Naive thymus-derived CD8-positive, alpha-beta T cell (primary cell): ENCODE results near the gene KDSR. TPM values are rescaled to one million over a fixed set of nuclear protein-coding genes. Genes with fewer than 3 reads are reported as not detected.
A peak's percentile ranks its signal among the peaks of the same experiment; 100 is the strongest.

ENCODE experiments used
- ATAC-seq, 2 donors: fragments of 150-1000 bp; cut with Tn5 transposase in 1 of 2; sonication (Bioruptor Pico), chemical (Tn5 transposase) in 1 of 2; 1 replicate in 1 of 2; 2 replicates in 1 of 2; pipeline ENCODE4 v1.10.0; 2021; ENCODE audit warnings: mild to moderate bottlenecking in 2 of 2, moderate library complexity in 2 of 2
- POLR2A ChIA-PET: fragments of 350-600 bp; sonication (Branson Sonifier 250); formaldehyde crosslinking; loops from one replicate; lab custom pipeline; 2021; ENCODE audit warnings: antibody characterized with exemption; lab: Charles Lee
- DNase-seq, 10 donors: peaks; one replicate each; pipeline versions ENCODE4 v3.0.0 to v3.0.0-alpha.2; 2020 to 2022
- H3K27ac Mint-ChIP-seq, 10 donors: one replicate each; pipeline ENCODE4 v1.8.0; 2020 to 2022; ENCODE audit warnings: mild to moderate bottlenecking in 10 of 10, mixed read lengths in 10 of 10, moderate library complexity in 4 of 10, inconsistent platforms in 1 of 10
- H3K27me3 Mint-ChIP-seq, 5 donors: one replicate each; pipeline ENCODE4 v1.8.0; 2021 to 2022; ENCODE audit warnings: mixed read lengths in 5 of 5
- H3K36me3 Mint-ChIP-seq, 3 donors: one replicate each; pipeline ENCODE4 v1.8.0; 2020 to 2022; ENCODE audit warnings: mixed read lengths in 3 of 3, mild to moderate bottlenecking in 2 of 3, inconsistent platforms in 1 of 3
- H3K4me1 Mint-ChIP-seq, 4 donors: one replicate each; pipeline ENCODE4 v1.8.0; 2021 to 2022; ENCODE audit warnings: mixed read lengths in 4 of 4
- H3K4me3 Mint-ChIP-seq, 10 donors: one replicate each; pipeline ENCODE4 v1.8.0; 2020 to 2022; ENCODE audit warnings: mild to moderate bottlenecking in 10 of 10, mixed read lengths in 10 of 10, moderate library complexity in 6 of 10, inconsistent platforms in 1 of 10
- H3K9me3 Mint-ChIP-seq, 9 donors: one replicate each; pipeline ENCODE4 v1.8.0; 2020 to 2022; ENCODE audit warnings: mixed read lengths in 9 of 9, mild to moderate bottlenecking in 3 of 9, inconsistent platforms in 1 of 9, moderate library complexity in 1 of 9
- polyA plus RNA-seq, 3 donors: library from polyadenylated mRNA; unstranded; fragments of 300-500 nt; fragmentation: Illumina TruSeq; gene quantifications; one replicate each; pipeline ENCODE4 v1.2.3, GENCODE V29; 2021
- total RNA-seq, 8 experiments: library from RNA in 2 of 8; stranded (reverse) in 2 of 8; gene quantifications; one replicate each; pipeline ENCODE4 v1.2.3 and lab custom pipeline; 2021 to 2026

Gene KDSR
- total and polyA plus RNA-seq, 5 experiments from 2014 or later, result 49.1 to 66.9 (median 55.9) TPM

GRCh38 chr18:63298400-63299365 is 68.3 kb downstream of the KDSR start:
- Mint-ChIP-seq H3K36me3 (peaks cover 0 to 65% (median 29%) of the 10 kb centered on the region in 3 donors), H3K4me3 (peak overlapping the region in 9 of 10 donors; percentile 22 to 75 (median 69)), H3K27ac (peak overlapping the region; percentile 53 to 96 (median 91)), H3K9me3 (no peaks in the 10 kb centered on the region), H3K27me3 (no peaks in the 10 kb centered on the region), H3K4me1 (peaks cover 38 to 75% (median 67%) of the 10 kb centered on the region in 4 donors)
- ATAC-seq, result peak; percentile 57 to 61
- peak in 4 of 10 donors; percentile 23 to 64 (median 32) for DNase-seq
- POLR2A ChIA-PET, result interaction anchor here (0.8 to 5.5 kb wide), 9 partner anchors 14 to 143 kb away, joined by 3 to 42 read pairs (median 5); partner anchors contain the start of gene BCL2

GRCh38 chr18:63297687-63298399 is 69.2 kb downstream of the KDSR start:
- Mint-ChIP-seq H3K4me1 (peaks cover 40 to 75% (median 59%) of the 10 kb centered on the region in 4 donors), H3K4me3 (peak overlapping the region in 3 of 10 donors; percentile 69 to 75 (median 72)), H3K9me3 (no peaks in the 10 kb centered on the region), H3K36me3 (peaks cover 0 to 73% (median 36%) of the 10 kb centered on the region in 3 donors), H3K27ac (peak overlapping the region in 6 of 10 donors; percentile 68 to 96 (median 90)), H3K27me3 (no peaks in the 10 kb centered on the region)
- DNase-seq (no peak), ATAC-seq (no peak)
- POLR2A ChIA-PET, result interaction anchor here (0.8 to 5.5 kb wide), 9 partner anchors 15 to 142 kb away, joined by 3 to 42 read pairs (median 5); partner anchors contain the start of gene BCL2

GRCh38 chr18:63293935-63294334 is 73.1 kb downstream of the KDSR start:
- Mint-ChIP-seq H3K27me3 (no peaks in the 10 kb centered on the region), H3K4me1 (peaks cover 16 to 68% (median 38%) of the 10 kb centered on the region in 4 donors), H3K4me3 (peak overlapping the region in 5 of 10 donors; percentile 25 to 54 (median 44)), H3K36me3 (peaks cover 6 to 65% (median 32%) of the 10 kb centered on the region in 3 donors), H3K9me3 (no peaks in the 10 kb centered on the region), H3K27ac (peak overlapping the region in 7 of 10 donors; percentile 29 to 74 (median 55))
- POLR2A ChIA-PET, result interaction anchor here (1.3 to 1.5 kb wide), 3 partner anchors 18 to 39 kb away, joined by 3 to 6 read pairs (median 4); no protein-coding TSS in a partner anchor
- DNase-seq (no peak), ATAC-seq (no peak)

- H3K36me3 Mint-ChIP-seq, result peaks cover 6 to 59% (median 32%) of the 10 kb centered on the region in 3 donors
- peaks cover 8 to 59% (median 31%) of the 10 kb centered on the region in 4 donors for H3K4me1 Mint-ChIP-seq
- DNase-seq (no peak), ATAC-seq (peak in 1 of 2 donors; percentile 36)
- no peaks in the 10 kb centered on the region for H3K27me3 Mint-ChIP-seq
- H3K9me3 Mint-ChIP-seq, result no peaks in the 10 kb centered on the region
- peak overlapping the region in 9 of 10 donors; percentile 3 to 88 (median 69) for H3K4me3 Mint-ChIP-seq
- peak overlapping the region in 7 of 10 donors; percentile 42 to 91 (median 73) for H3K27ac Mint-ChIP-seq
- POLR2A ChIA-PET, result interaction anchor here (0.6 to 1.6 kb wide), 6 partner anchors 16 to 82 kb away, joined by 3 to 5 read pairs (median 3); no protein-coding TSS in a partner anchor
Observed at GRCh38 chr18:63292831-63293683, 73.9 kb downstream of the KDSR start.

GRCh38 chr18:63291278-63291677 is 75.7 kb downstream of the KDSR start:
- Mint-ChIP-seq H3K9me3 (no peaks in the 10 kb centered on the region), H3K27me3 (no peaks in the 10 kb centered on the region), H3K36me3 (peaks cover 6 to 47% (median 30%) of the 10 kb centered on the region in 3 donors), H3K4me1 (peaks cover 7 to 53% (median 26%) of the 10 kb centered on the region in 4 donors), H3K27ac (peak overlapping the region in 5 of 10 donors; percentile 88 to 91 (median 90)), H3K4me3 (peak overlapping the region in 8 of 10 donors; percentile 68 to 90 (median 82))
- DNase-seq (no peak), ATAC-seq (peak; percentile 19 to 32)
- POLR2A ChIA-PET, result interaction anchor here (1.6 to 2.1 kb wide), 2 partner anchors 9 to 23 kb away, joined by 3 to 5 read pairs; no protein-coding TSS in a partner anchor

GRCh38 chr18:63290821-63291200 is 76.2 kb downstream of the KDSR start:
- no peaks in the 10 kb centered on the region for H3K27me3 Mint-ChIP-seq
- peaks cover 7 to 52% (median 25%) of the 10 kb centered on the region in 4 donors for H3K4me1 Mint-ChIP-seq
- POLR2A ChIA-PET, result interaction anchor here (0.6 to 2.1 kb wide), 4 partner anchors 9 to 32 kb away, joined by 3 to 5 read pairs (median 4); partner anchors contain the start of gene BCL2
- H3K36me3 Mint-ChIP-seq, result peaks cover 6 to 49% (median 29%) of the 10 kb centered on the region in 3 donors
- H3K4me3 Mint-ChIP-seq, result peak overlapping the region in 8 of 10 donors; percentile 68 to 90 (median 82)
- peak overlapping the region in 5 of 10 donors; percentile 88 to 91 (median 90) for H3K27ac Mint-ChIP-seq
- DNase-seq (peak in 7 of 10 donors; percentile 20 to 66 (median 35)), ATAC-seq (peak; percentile 82 to 88)
- no peaks in the 10 kb centered on the region for H3K9me3 Mint-ChIP-seq

GRCh38 chr18:63290166-63290820 is 76.7 kb downstream of the KDSR start:
- no peaks in the 10 kb centered on the region for H3K27me3 Mint-ChIP-seq
- H3K9me3 Mint-ChIP-seq, result no peaks in the 10 kb centered on the region
- peak overlapping the region in 8 of 10 donors; percentile 68 to 90 (median 82) for H3K4me3 Mint-ChIP-seq
- ATAC-seq (no peak), DNase-seq (no peak)
- POLR2A ChIA-PET, result interaction anchor here (0.6 to 2.1 kb wide), 6 partner anchors 10 to 71 kb away, joined by 3 to 6 read pairs (median 4); partner anchors contain the start of gene BCL2
- H3K27ac Mint-ChIP-seq, result peak overlapping the region in 5 of 10 donors; percentile 88 to 91 (median 90)
- H3K36me3 Mint-ChIP-seq, result peaks cover 6 to 45% (median 26%) of the 10 kb centered on the region in 3 donors
- peaks cover 2 to 47% (median 23%) of the 10 kb centered on the region in 4 donors for H3K4me1 Mint-ChIP-seq

GRCh38 chr18:63288311-63288710 is 78.7 kb downstream of the KDSR start:
- Mint-ChIP-seq H3K36me3 (peaks cover 6 to 43% (median 22%) of the 10 kb centered on the region in 3 donors), H3K27ac (no peak overlapping the region), H3K4me3 (no peak overlapping the region), H3K4me1 (peaks cover 12 to 37% (median 30%) of the 10 kb centered on the region in 4 donors), H3K9me3 (no peaks in the 10 kb centered on the region), H3K27me3 (no peaks in the 10 kb centered on the region)
- ATAC-seq, result no peak
- DNase-seq, result no peak
- POLR2A ChIA-PET, result interaction anchor here (1.4 to 1.9 kb wide), 2 partner anchors 16 to 62 kb away, joined by 4 to 6 read pairs; no protein-coding TSS in a partner anchor

- POLR2A ChIA-PET, result interaction anchor here (1.4 kb wide), 1 partner anchor 62 kb away, joined by 4 read pairs; no protein-coding TSS in a partner anchor
- ATAC-seq, result no peak
- Mint-ChIP-seq H3K36me3 (peaks cover 6 to 39% (median 18%) of the 10 kb centered on the region in 3 donors), H3K4me1 (peaks cover 12 to 32% (median 28%) of the 10 kb centered on the region in 4 donors), H3K9me3 (no peaks in the 10 kb centered on the region), H3K27ac (no peak overlapping the region), H3K4me3 (no peak overlapping the region), H3K27me3 (no peaks in the 10 kb centered on the region)
- DNase-seq, result no peak
Observed at GRCh38 chr18:63287691-63288220, 79.2 kb downstream of the KDSR start.

GRCh38 chr18:63286926-63287325 is 80.1 kb downstream of the KDSR start:
- POLR2A ChIA-PET, result interaction anchor here (1.1 kb wide), 1 partner anchor 19 kb away, joined by 4 read pairs; no protein-coding TSS in a partner anchor
- ATAC-seq (no peak), DNase-seq (no peak)
- peak overlapping the region in 1 of 10 donors; percentile 35 for H3K27ac Mint-ChIP-seq
- peaks cover 0 to 35% (median 12%) of the 10 kb centered on the region in 3 donors for H3K36me3 Mint-ChIP-seq
- H3K9me3 Mint-ChIP-seq, result no peaks in the 10 kb centered on the region
- H3K27me3 Mint-ChIP-seq, result no peaks in the 10 kb centered on the region
- peak overlapping the region in 1 of 10 donors; percentile 29 for H3K4me3 Mint-ChIP-seq
- H3K4me1 Mint-ChIP-seq, result peaks cover 12 to 31% (median 28%) of the 10 kb centered on the region in 4 donors
